GOT3 (cell line): ENCODE measurements around the gene PCDH15.

Source experiments
- DNase-seq: peaks from one replicate; lab custom pipeline; 2025; ENCODE audit warnings: mixed read lengths; lab: John Stamatoyannopoulos, UW

PCDH15 gene

GRCh38 chr10:54372179-54372578, 428.9 kb downstream of the PCDH15 start:
- DNase-seq = no peak

GRCh38 chr10:54368984-54369383, 432.0 kb downstream of the PCDH15 start:
- no peak for DNase-seq

DNA sequence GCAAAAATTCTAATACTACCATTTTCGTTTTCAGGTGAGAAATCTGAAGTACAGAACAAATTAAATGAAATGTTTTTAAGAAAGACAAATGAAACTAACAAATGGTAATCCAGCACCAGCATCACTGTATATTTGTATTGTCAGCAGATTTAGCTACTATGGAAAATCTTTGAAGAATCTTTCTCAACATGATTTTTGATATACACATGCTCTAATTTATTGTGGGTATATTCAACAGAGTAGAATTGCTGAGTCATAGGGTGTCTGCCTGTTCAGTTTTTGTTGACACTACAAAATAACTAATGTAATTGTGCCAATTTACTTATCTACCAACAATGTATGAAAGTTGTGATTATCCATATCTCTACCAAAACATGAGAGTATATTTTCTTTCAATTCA, 437.6 kb downstream of the PCDH15 start:
- no peak for DNase-seq

- no peak for DNase-seq
Observed at GRCh38 chr10:54342058-54342457, 459.0 kb downstream of the PCDH15 start.

DNA sequence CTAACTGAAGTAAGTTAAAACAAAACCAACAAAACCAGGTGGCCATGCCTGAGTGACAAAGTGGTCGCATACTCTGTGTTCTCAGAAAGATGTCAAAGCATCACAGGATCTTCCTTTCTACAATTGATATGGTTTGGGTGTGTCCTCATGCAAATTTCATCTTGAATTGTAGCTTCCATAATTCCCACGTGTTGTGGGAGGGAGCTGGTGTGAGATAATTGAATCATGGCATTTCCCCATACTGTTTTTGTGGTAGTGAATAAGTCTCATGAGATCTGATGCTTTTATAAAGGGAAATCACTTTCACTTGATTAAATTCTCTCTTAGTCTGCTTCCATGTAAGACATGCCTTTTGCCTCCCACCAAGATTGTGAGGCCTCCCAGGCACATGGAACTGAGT, 465.7 kb downstream of the PCDH15 start:
- no peak for DNase-seq

- DNase-seq = no peak
Observed at GRCh38 chr10:54319341-54319740, 481.7 kb downstream of the PCDH15 start.

GRCh38 chr10:54318470-54318869, 482.6 kb downstream of the PCDH15 start:
- DNase-seq = no peak

DNA sequence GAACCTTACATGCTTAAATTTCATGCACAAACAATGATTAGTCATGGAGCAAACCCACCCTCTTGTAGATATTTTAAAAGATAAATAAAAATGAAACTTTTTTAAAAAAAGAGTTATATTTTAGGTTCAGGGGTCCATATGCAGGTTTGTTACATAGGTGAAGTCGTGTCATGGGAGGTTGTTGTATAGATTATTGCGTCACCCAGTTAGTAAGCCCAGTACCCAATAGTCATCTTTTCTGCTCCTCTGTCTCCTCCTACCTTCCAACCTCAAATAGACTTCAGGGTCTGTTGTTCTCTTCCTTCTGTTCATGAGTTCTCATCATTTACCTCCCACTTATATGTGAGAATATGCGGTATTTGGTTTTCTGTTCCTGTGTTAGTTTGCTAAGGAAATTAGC, 486.6 kb downstream of the PCDH15 start:
- no peak for DNase-seq

DNA sequence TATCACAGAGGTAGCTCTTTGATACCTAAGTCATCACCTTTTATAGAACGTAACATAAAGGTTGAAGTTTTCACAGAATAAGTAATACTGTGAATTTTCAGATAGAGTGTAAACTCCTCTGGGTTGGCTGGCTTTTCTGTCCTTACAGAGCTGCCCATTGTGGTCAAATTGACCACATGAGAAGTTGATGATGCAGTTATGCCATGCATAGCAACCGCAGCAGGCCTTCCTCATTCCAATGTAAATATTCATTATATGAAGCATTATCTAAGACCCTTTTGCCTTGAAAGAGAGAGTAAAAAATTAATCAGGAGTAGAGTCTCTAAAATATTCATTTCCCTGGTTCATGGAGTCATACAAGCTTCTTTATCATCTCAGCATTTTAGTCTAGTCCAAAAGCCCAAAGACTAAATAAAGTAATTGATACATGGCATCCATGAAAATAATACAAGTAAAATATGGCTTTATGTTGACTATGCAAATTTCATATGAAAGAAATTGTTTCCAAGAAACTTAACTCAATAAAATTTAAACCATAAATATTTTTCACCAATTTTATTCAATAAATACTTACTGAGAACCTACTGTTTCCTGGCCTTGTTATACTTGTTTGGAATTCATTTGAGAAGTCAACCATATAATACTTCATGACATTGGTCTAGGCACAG, 516.4 kb downstream of the PCDH15 start:
- no peak for DNase-seq

DNA sequence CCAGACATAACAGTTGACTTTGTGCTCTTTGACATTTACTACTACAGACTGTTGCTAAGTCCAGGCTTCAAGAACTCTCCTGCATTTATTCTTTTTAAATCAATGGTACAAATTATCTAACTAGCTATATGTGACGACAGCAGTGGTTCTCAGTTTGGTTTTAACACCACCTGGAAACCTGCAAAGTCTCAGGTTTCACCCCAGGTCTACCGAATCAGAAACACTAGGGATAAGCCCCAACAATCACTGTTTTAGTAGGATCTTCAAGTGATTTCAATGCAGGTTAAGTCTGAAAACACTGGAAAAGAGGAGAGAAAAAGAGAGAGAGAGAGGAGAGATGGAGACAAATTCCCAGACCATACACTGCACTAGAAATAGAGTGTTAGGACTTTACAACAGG, 519.0 kb downstream of the PCDH15 start:
- DNase-seq = no peak

DNA sequence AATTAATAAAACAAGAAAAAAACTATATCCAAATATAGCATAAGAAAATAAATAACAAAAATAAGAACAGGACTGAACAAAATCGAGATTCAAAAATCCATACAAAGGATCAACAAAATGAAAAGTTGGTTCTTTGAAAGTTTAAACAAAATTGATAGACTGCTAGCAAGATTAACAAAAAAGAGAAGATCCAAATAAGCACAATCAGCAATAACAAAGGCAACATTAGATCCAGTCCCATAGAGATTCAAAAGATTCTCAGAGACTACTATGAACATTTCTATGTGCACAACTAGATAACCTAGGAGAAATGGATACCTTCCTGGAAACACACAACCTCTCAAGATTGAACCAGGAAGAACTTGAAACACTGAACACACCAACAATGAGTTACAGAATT, 534.6 kb downstream of the PCDH15 start:
- DNase-seq = no peak

DNA sequence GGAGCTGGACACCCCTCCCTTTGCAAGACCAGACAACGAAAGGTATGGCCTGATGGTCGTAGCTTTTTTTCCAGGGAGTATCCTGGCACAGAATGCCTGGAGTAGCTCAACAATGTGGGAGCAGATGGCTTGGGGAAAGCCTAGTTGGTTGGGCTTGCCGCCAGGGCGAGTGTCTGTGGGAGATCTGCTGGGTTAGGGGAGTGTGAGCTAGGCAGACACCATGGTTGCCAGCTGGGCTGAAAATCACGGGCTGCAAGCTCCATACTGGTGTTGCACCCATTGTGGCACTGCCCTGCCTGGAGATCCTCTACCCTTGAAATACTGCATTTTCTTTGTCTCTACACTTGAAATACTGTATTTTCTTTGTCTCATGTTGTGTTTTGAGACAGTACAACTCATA, 538.3 kb downstream of the PCDH15 start:
- DNase-seq = no peak

- DNase-seq = no peak
Observed at GRCh38 chr10:54259104-54259503, 541.9 kb downstream of the PCDH15 start.

GRCh38 chr10:54234832-54235231, 566.2 kb downstream of the PCDH15 start:
- DNase-seq = no peak

GRCh38 chr10:54203401-54203800, 597.6 kb downstream of the PCDH15 start:
- no peak for DNase-seq

- no peak for DNase-seq
Observed at GRCh38 chr10:54198051-54198450, 603.0 kb downstream of the PCDH15 start.

GRCh38 chr10:54194806-54195205, 606.2 kb downstream of the PCDH15 start:
- no peak for DNase-seq

DNA sequence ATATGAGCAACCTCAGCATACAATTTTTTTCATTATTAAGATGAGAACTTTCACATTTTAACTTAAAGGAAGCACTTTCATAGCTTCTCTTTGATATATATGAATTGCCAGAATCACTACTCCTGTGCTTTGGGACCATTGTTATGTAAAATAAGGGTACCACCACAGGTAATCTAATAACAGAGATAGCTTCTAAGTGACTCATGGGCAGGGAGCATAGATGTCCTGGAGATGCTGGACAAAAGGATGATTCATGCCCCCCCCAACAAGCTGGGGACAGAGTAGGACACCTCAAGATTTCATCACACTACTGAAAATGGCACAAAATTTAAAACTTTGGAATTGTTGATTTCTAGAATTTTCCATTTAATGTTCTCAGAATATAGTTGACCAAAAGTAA, 641.1 kb downstream of the PCDH15 start:
- DNase-seq = no peak

DNA sequence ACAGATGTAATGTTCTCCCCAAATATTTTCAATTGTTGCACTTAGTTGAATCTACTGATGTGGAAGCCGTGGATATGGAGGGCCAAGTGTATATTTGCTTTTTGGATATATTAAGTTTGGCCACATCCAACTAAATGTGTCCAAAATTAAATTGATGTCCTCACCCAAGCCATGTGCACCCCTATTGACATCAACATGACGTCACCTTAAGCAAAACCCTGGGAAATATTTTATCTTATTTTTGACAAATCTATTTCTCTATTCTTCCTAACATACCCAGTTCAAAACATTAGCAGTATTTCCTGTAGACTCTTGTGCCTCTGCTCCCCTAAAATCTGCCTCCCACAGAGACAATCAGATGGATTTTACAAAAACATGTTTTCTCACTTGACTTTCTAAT, 652.5 kb downstream of the PCDH15 start:
- no peak for DNase-seq

DNA sequence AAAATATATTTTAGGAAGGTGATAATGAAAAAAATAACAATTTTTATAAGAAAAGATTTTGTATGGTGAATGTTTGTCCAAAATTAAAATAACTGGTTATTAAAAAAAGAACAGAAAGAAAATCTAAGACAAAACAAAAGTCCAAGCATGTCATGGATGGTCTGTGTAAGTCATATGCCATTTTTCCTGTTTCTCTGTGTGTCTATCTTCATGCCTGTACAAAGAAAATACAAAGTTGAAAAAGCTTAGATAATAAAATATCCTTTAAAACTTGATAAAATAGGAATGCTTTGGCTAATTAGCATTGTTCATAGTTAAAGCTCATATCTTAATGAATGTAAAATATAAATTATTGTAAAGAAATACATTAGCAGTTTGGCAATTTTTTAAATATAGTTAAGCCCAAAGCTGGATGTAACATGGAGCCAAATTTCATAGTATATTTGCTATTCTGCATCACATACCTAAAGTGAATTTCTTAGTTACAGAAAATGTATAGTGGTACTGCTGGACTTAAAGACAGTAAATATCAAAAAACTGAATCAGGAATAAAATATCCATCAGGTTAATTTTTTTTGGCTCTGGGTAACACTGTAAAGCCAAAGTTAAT, 661.1 kb downstream of the PCDH15 start:
- no peak for DNase-seq

DNA sequence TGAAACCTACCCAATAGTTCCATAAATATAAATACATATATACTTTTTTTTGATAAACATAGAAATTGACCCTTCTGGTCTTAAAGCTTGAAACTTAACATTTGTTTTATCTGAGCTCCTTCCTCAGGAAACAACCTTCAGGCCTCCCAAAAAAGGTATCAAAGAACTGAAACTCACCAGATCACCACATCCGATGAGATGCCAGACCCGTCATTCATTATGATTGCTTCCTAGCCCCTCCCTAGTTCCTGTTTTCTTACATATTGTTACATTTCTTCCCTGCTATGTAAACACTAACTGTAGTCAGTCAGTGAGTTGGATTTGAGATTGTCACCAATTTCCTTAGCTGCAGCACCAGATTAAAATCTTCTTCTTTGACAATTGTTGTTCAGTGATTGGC, 663.6 kb downstream of the PCDH15 start:
- DNase-seq = no peak

DNA sequence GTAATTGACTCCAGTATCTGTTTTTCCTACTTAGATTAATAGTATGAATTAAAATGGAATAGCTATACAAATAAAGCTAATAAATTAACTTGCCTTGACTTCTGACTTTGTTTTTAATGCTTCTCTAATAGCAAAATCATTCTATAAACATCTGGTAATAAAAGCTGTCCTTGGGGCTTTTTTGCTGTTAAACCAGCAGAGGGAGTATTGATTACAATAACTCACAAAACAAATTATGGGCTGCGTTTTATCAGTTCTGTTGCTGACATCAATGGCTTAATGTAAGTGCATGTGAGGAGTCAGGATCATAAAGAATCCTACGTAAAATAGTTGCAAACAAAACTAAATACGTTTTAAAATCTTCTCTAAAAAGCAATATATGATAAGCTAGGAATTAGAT, 667.8 kb downstream of the PCDH15 start:
- no peak for DNase-seq

- no peak for DNase-seq
Observed at GRCh38 chr10:54131833-54132232, 669.2 kb downstream of the PCDH15 start.

DNA sequence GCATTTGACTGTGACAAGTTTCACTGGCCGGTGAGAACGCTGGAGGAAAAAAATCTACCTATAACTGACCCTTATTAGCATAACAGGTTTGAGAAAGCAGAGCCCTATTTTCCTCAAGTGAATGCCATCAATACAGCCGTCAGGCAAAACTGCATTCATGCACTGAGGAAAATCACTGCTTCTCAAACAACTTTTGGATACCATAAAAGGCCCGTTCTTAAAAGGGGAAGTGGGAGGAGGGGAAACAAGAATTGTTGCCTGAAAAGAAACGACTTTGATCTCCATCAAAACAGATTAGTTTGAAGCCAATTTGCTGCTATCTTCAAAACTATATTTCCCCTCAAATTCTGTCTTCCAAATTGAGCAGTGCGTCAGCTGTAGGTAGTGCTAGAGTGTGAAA, 670.6 kb downstream of the PCDH15 start:
- DNase-seq = no peak
